PC-3 (cell line): Measurements from ENCODE around the gene CCBE1.

Experiments
- CTCF ChIP-seq: fragments of 300-600 bp; sonication (generic); conservative IDR thresholded peaks from 2 replicates; pipeline ENCODE4 v1.5.1; 2017; ENCODE audit warnings: antibody characterized with exemption, low read depth, mild to moderate bottlenecking, low read length
- EZH2 ChIP-seq: fragments of 300-600 bp; sonication (generic); IDR thresholded peaks from one replicate; pipeline ENCODE4 v1.6.1; 2017; ENCODE audit warnings: antibody characterized with exemption, mild to moderate bottlenecking, low read length; ENCODE audit not compliant: unreplicated experiment
- EZH2phosphoT487 ChIP-seq: fragments of 300-600 bp; sonication (generic); IDR thresholded peaks from 2 replicates; pipeline ENCODE4 v1.6.1; 2018; ENCODE audit warnings: mild to moderate bottlenecking, antibody characterized with exemption, low read length, borderline replicate concordance

GRCh38 chr18:59609654-59610053, 87.6 kb downstream of the CCBE1 start:
- TF ChIP-seq CTCF (no peak), EZH2 (no peak), EZH2phosphoT487 (no peak)
